Psoas muscle (tissue), 8 donors: ENCODE measurements around the gene PRKCA. TPM values are rescaled to one million over a fixed set of nuclear protein-coding genes. Genes with fewer than 3 reads are reported as not detected.
"Not testable (repeated sequence)": the region's sequence is repeated elsewhere in the genome, so short reads cannot be mapped to it uniquely, and the experiment has no call there.

Experiments
- ATAC-seq, 4 donors: fragments of 200-7000 bp; cut with Tn5 transposase; one replicate each; pipeline ENCODE4 v1.9.1; 2020; ENCODE audit warnings: moderate library complexity in 3 of 4, mild to moderate bottlenecking in 2 of 4
- DNase-seq, 2 donors: peaks; one replicate each; pipeline ENCODE4 v3.0.0-alpha.2; 2020
- H3K27ac ChIP-seq: fragments of 200-600 bp; one replicate; pipeline ENCODE4 v1.8.0; 2022
- H3K27me3 ChIP-seq, 3 donors: fragments of 200-600 bp in 1 of 3; one replicate each; pipeline versions ENCODE4 v1.6.1 to v1.8.0; 2013 to 2022; ENCODE audit warnings: low read length in 2 of 3, mild to moderate bottlenecking in 2 of 3, moderate library complexity in 1 of 3; ENCODE audit not compliant: insufficient read depth in 3 of 3
- H3K36me3 ChIP-seq, 2 donors: fragments of 200-600 bp in 1 of 2; one replicate each; pipeline versions ENCODE4 v1.6.1 to v1.8.0; 2013 to 2022; ENCODE audit warnings: low read depth in 1 of 2, mild to moderate bottlenecking in 1 of 2, moderate library complexity in 1 of 2; ENCODE audit not compliant: insufficient read depth in 1 of 2
- H3K4me1 ChIP-seq: fragments of 200-600 bp; one replicate; pipeline ENCODE4 v1.8.0; 2022
- H3K4me3 ChIP-seq: fragments of 200-600 bp; one replicate; pipeline ENCODE4 v1.8.0; 2022; ENCODE audit warnings: mild to moderate bottlenecking
- H3K9me3 ChIP-seq: fragments of 200-600 bp; one replicate; pipeline ENCODE4 v1.8.0; 2022
- CTCF ChIP-seq: fragments of 200-600 bp; IDR thresholded peaks from one replicate; pipeline ENCODE4 v1.8.0; 2022; ENCODE audit warnings: antibody characterized with exemption
- WGBS, 3 donors: extraction: QIAGEN DNeasy Blood & Tissue Kit; methylation state at CpG; one replicate each; pipeline versions ENCODE4 v1.1.6 to v1.1.7; 2013; 5-methylcytosine and 5-hydroxymethylcytosine counted together
- intact Hi-C, 2 donors: fragments of 100-400 bp; cut with DNase I; formaldehyde crosslinking; loops; one replicate each; pipeline versions ENCODE4 v1.11.0 to v1.14.2; 2022
- polyA plus RNA-seq, 3 donors: library from polyadenylated mRNA; stranded (reverse); fragments of 200-250 nt; gene quantifications; one replicate each; pipeline ENCODE4 v1.2.3, GENCODE V29; 2013
- total RNA-seq, 4 donors: library from RNA; stranded (reverse); fragmentation: NEBNext Ultra II Directional in 2 of 4; extraction: Animal tissue kit (Norgen Biotek cat#: 25700) in 2 of 4; gene quantifications; one replicate each; pipeline versions ENCODE4 v1.2.1 to v1.2.4, GENCODE V29; 2021 to 2023
- donor health status: healthy with polysubstance abuse.
- donor health status: DM: no; HTN: no; CAD: no; lungs with moderate emphysema.
- donor health status: Bipolar disorder and iron deficiency.
- donor health status: healthy.
- donor health status: DM: yes; HTN: yes; CAD: no.
- donor health status: DM: no; HTN: no; CAD: no.
- donor health status: DM: no; HTN: no; CAD: no.
- donor health status: DM: yes; HTN: yes; CAD: no.

PRKCA gene
- total and polyA plus RNA-seq, 7 donors, result 0.35 to 15.5 (median 8.2) TPM

- H3K36me3 ChIP-seq, result no peaks in the 10 kb centered on the region
- no peaks in the 10 kb centered on the region for H3K27me3 ChIP-seq
- TF ChIP-seq CTCF, result no peak
- DNase-seq (no peak), ATAC-seq (no peak)
- H3K27ac ChIP-seq, result no peak overlapping the region
- H3K9me3 ChIP-seq, result no peaks in the 10 kb centered on the region
- WGBS, 3 donors, result 65 to 74% (median 73%) methylated on average over 3 of the region's 3 CpGs
- no peak overlapping the region for H3K4me3 ChIP-seq
- H3K4me1 ChIP-seq, result peaks cover 4% of the 10 kb centered on the region
- intact Hi-C loops, result no loop called here
Observed at GRCh38 chr17:66397486-66397885, 95.1 kb downstream of the PRKCA start.

GRCh38 chr17:66398059-66398458, 95.6 kb downstream of the PRKCA start:
- no peak for ATAC-seq
- no peak for DNase-seq
- WGBS, 3 donors, result 54 to 57% (median 56%) methylated on average over 4 of the region's 4 CpGs
- Histone ChIP-seq H3K27me3 (no peaks in the 10 kb centered on the region), H3K36me3 (no peaks in the 10 kb centered on the region), H3K9me3 (no peaks in the 10 kb centered on the region), H3K4me3 (no peak overlapping the region), H3K4me1 (peaks cover 9% of the 10 kb centered on the region), H3K27ac (no peak overlapping the region)
- intact Hi-C loops, result no loop called here
- TF ChIP-seq CTCF, result no peak

GRCh38 chr17:66398617-66399016, 96.2 kb downstream of the PRKCA start:
- ATAC-seq (no peak), DNase-seq (no peak)
- whole genome bisulfite sequencing, 3 donors, result 91 to 93% (median 92%) methylated on average over 8 of the region's 8 CpGs
- TF ChIP-seq CTCF, result no peak
- Histone ChIP-seq H3K27ac (no peak overlapping the region), H3K9me3 (no peaks in the 10 kb centered on the region), H3K36me3 (no peaks in the 10 kb centered on the region), H3K4me3 (no peak overlapping the region), H3K4me1 (peaks cover 9% of the 10 kb centered on the region), H3K27me3 (no peaks in the 10 kb centered on the region)
- intact Hi-C loops, result no loop called here

GRCh38 chr17:66399441-66399840, 97.0 kb downstream of the PRKCA start:
- WGBS, 3 donors, result 92 to 98% (median 95%) methylated on average over 3 of the region's 3 CpGs
- no peaks in the 10 kb centered on the region for H3K36me3 ChIP-seq
- TF ChIP-seq CTCF, result no peak
- no peak overlapping the region for H3K27ac ChIP-seq
- H3K27me3 ChIP-seq, result no peaks in the 10 kb centered on the region
- no peak for ATAC-seq
- no peak for DNase-seq
- no peak overlapping the region for H3K4me3 ChIP-seq
- intact Hi-C loops, result no loop called here
- no peaks in the 10 kb centered on the region for H3K9me3 ChIP-seq
- H3K4me1 ChIP-seq, result peaks cover 15% of the 10 kb centered on the region

- DNase-seq, H3K9me3 ChIP-seq, H3K36me3 ChIP-seq, H3K27me3 ChIP-seq, intact Hi-C loops, ATAC-seq, H3K4me3 ChIP-seq, H3K27ac ChIP-seq: not testable (repeated sequence)
- peaks cover 16% of the 10 kb centered on the region for H3K4me1 ChIP-seq
- 95 to 97% (median 95%) methylated on average over 11 of the region's 11 CpGs for WGBS, 3 donors
Observed at GRCh38 chr17:66400041-66400688, 97.8 kb downstream of the PRKCA start.
